Cardiac muscle cell (in vitro differentiated cells and primary cell): ENCODE measurements around the gene TARBP1. TPM values are rescaled to one million over a fixed set of nuclear protein-coding genes. Genes with fewer than 3 reads are reported as not detected.

Experiments used
- DNase-seq, 2 donors: peaks; one replicate each; pipeline versions ENCODE4 v3.0.0 to v3.0.0-alpha.2; 2010 to 2017; ENCODE audit warnings: low read depth in 1 of 2, low spot score in 1 of 2
- H3K27ac ChIP-seq: fragments of 200-600 bp; sonication (generic); 2 replicates; pipeline ENCODE4 v1.5.1; 2016
- H3K27me3 ChIP-seq: fragments of 200-600 bp; sonication (generic); 2 replicates; pipeline ENCODE4 v1.6.0; 2016; ENCODE audit warnings: control low read depth
- H3K36me3 ChIP-seq: fragments of 200-600 bp; sonication (generic); 2 replicates; pipeline ENCODE4 v1.5.1; 2016; ENCODE audit warnings: control low read depth
- H3K4me1 ChIP-seq: fragments of 200-600 bp; sonication (generic); 2 replicates; pipeline ENCODE4 v1.8.1; 2017; ENCODE audit warnings: low read depth, mild to moderate bottlenecking, mixed run types
- H3K4me3 ChIP-seq: fragments of 200-600 bp; sonication (generic); 2 replicates; pipeline ENCODE4 v1.5.1; 2016; ENCODE audit warnings: mild to moderate bottlenecking
- H3K9me3 ChIP-seq: fragments of 200-600 bp; sonication (generic); 2 replicates; pipeline ENCODE4 v1.5.1; 2017; ENCODE audit warnings: low read depth, mild to moderate bottlenecking, control low read depth
- CTCF ChIP-seq: IDR thresholded peaks from 2 replicates; pipeline ENCODE4 v1.5.1; 2012; ENCODE audit warnings: low read depth, mild to moderate bottlenecking, low read length
- polyA plus RNA-seq: library from polyadenylated mRNA; unstranded; fragments of >200 nt; fragmentation: Nextera tagmentation; extraction: Ambion mirVana; gene quantifications from 2 replicates; pipeline ENCODE4 v1.2.1, GENCODE V29; 2016
- total RNA-seq: library from RNA; depleted of rRNA; stranded (reverse); fragments of >200 nt; gene quantifications from 2 replicates; pipeline ENCODE4 v1.2.3, GENCODE V29; 2016

The TARBP1 gene
- total and polyA plus RNA-seq, 2 experiments from 2014 or later = 25.6 to 34.3 TPM

GRCh38 chr1:234398849-234399381 lies 80.1 kb downstream of the TARBP1 start:
- Histone ChIP-seq H3K4me3 (no peak overlapping the region), H3K27ac (no peak overlapping the region), H3K27me3 (no peaks in the 10 kb centered on the region), H3K4me1 (no peaks in the 10 kb centered on the region), H3K9me3 (no peaks in the 10 kb centered on the region), H3K36me3 (peaks cover 12% of the 10 kb centered on the region)
- TF ChIP-seq CTCF = no peak
- DNase-seq = peak in 1 of 2 donors; percentile 28

DNA sequence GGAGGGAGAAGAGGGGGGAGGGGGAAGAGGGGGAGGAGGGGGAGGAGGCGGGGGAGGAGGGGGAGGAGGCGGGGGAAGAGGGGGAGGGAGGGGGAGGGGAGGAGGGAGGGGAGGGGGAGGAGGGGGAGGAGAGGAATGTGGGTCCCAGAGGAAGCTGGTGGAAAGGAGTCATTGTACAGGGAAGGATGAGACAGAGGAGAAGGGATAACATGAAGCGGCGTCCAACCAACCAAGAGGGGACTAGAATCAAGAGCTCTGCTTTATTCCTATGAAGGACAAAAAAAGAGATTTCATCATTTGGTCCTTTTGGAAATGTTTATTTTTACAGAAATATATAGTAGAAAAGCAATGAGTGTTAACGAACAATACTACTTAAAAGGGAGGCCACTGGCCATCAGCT lies 81.2 kb downstream of the TARBP1 start:
- TF ChIP-seq CTCF = no peak
- no peak for DNase-seq

GRCh38 chr1:234396871-234397270 lies 82.1 kb downstream of the TARBP1 start:
- Histone ChIP-seq H3K36me3 (peaks cover 22% of the 10 kb centered on the region), H3K27me3 (no peaks in the 10 kb centered on the region), H3K27ac (no peak overlapping the region), H3K9me3 (no peaks in the 10 kb centered on the region), H3K4me1 (no peaks in the 10 kb centered on the region), H3K4me3 (no peak overlapping the region)
- no peak for TF ChIP-seq CTCF
- no peak for DNase-seq

More for the DNA sequence above, 81.2 kb downstream of the TARBP1 start:
- H3K4me1 ChIP-seq = no peaks in the 10 kb centered on the region
- no peaks in the 10 kb centered on the region for H3K27me3 ChIP-seq
- peaks cover 22% of the 10 kb centered on the region for H3K36me3 ChIP-seq
- no peak overlapping the region for H3K27ac ChIP-seq
- no peak overlapping the region for H3K4me3 ChIP-seq
- no peaks in the 10 kb centered on the region for H3K9me3 ChIP-seq

- Histone ChIP-seq H3K27ac (no peak overlapping the region), H3K36me3 (peaks cover 25% of the 10 kb centered on the region)
- no peak for TF ChIP-seq CTCF
Observed at GRCh38 chr1:234396092-234396491, 82.9 kb downstream of the TARBP1 start.

DNA sequence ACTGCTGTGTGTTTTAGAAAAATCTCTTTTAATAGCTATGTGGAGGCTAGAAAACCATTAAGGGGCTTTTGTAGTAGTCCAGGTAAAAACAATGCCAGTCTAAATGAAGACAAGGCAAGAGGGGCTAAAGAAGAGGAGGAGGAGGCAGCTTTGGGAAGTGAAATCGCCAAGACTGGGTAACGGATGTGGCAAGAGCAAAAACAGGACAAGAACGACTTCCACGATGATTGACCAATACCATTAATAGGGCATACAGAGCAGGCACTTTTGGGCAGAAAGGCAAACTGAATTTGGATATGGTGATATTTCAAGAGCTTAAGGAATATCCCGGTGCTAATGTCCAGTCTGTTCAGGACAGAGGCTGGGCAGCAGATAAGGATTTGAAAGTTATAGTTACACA lies 83.7 kb downstream of the TARBP1 start:
- no peaks in the 10 kb centered on the region for H3K27me3 ChIP-seq
- no peak for TF ChIP-seq CTCF
- no peak overlapping the region for H3K4me3 ChIP-seq
- no peak overlapping the region for H3K27ac ChIP-seq
- peaks cover 18% of the 10 kb centered on the region for H3K36me3 ChIP-seq
- no peaks in the 10 kb centered on the region for H3K4me1 ChIP-seq
- DNase-seq = no peak
- H3K9me3 ChIP-seq = no peaks in the 10 kb centered on the region

More at GRCh38 chr1:234396092-234396491, 82.9 kb downstream of the TARBP1 start:
- no peaks in the 10 kb centered on the region for H3K9me3 ChIP-seq
- no peaks in the 10 kb centered on the region for H3K27me3 ChIP-seq
- no peaks in the 10 kb centered on the region for H3K4me1 ChIP-seq
- DNase-seq = no peak
- no peak overlapping the region for H3K4me3 ChIP-seq
